HUES48 (cell line): ENCODE data around the gene UGT2B7.

Experiments used
- H3K27ac ChIP-seq: one replicate; pipeline ENCODE4 v1.7.0; 2013; ENCODE audit warnings: low read depth, low read length, inconsistent platforms
- H3K27me3 ChIP-seq: 2 replicates; pipeline ENCODE4 v1.6.1; 2013; ENCODE audit warnings: mild to moderate bottlenecking, low read length; ENCODE audit not compliant: control insufficient read depth, insufficient read depth
- H3K36me3 ChIP-seq: 2 replicates; pipeline ENCODE4 v1.6.1; 2013; ENCODE audit warnings: low read length; ENCODE audit not compliant: control insufficient read depth, insufficient read depth
- H3K4me1 ChIP-seq: 2 replicates; pipeline ENCODE4 v1.6.1; 2013; ENCODE audit warnings: mild to moderate bottlenecking, low read length; ENCODE audit not compliant: control insufficient read depth, insufficient read depth
- H3K4me3 ChIP-seq: 2 replicates; pipeline ENCODE4 v1.5.1; 2013; ENCODE audit warnings: mild to moderate bottlenecking, low read depth, low read length
- H3K9ac ChIP-seq: 2 replicates; pipeline ENCODE4 v1.6.1; 2013; ENCODE audit warnings: mild to moderate bottlenecking, low read depth, low read length, moderate library complexity
- H3K9me3 ChIP-seq: 2 replicates; pipeline ENCODE4 v1.6.1; 2013; ENCODE audit warnings: low read length; ENCODE audit not compliant: control insufficient read depth, insufficient read depth

The UGT2B7 gene

GRCh38 chr4:69156913-69157312 lies 60.6 kb downstream of the UGT2B7 start:
- H3K27ac ChIP-seq: no peak overlapping the region
- no peaks in the 10 kb centered on the region for H3K9me3 ChIP-seq
- no peaks in the 10 kb centered on the region for H3K4me1 ChIP-seq
- no peaks in the 10 kb centered on the region for H3K27me3 ChIP-seq
- H3K9ac ChIP-seq: no peak overlapping the region
- no peaks in the 10 kb centered on the region for H3K36me3 ChIP-seq
- no peak overlapping the region for H3K4me3 ChIP-seq
